IPS DF 6.9 (cell line): ENCODE data around the gene CDC42SE1.
"Not testable (repeated sequence)": the region's sequence is repeated elsewhere in the genome, so short reads cannot be mapped to it uniquely, and the experiment has no call there.

Experiments
- DNase-seq: peaks from one replicate; pipeline ENCODE4 v3.0.0-alpha.2; 2013; ENCODE audit warnings: low read depth, low spot score
- H3K27ac ChIP-seq: one replicate; pipeline ENCODE4 v1.5.1; 2013; ENCODE audit warnings: low read length, control low read depth
- H3K27me3 ChIP-seq: 2 replicates; pipeline ENCODE4 v1.6.1; 2013; ENCODE audit warnings: mild to moderate bottlenecking, low read length; ENCODE audit not compliant: control insufficient read depth, insufficient read depth
- H3K36me3 ChIP-seq: 2 replicates; pipeline ENCODE4 v1.6.1; 2013; ENCODE audit warnings: low read length; ENCODE audit not compliant: control insufficient read depth, insufficient read depth
- H3K4me1 ChIP-seq: 2 replicates; pipeline ENCODE4 v1.6.1; 2013; ENCODE audit warnings: low read length; ENCODE audit not compliant: control insufficient read depth, insufficient read depth
- H3K4me3 ChIP-seq: 2 replicates; pipeline ENCODE4 v1.5.1; 2013; ENCODE audit warnings: mild to moderate bottlenecking, low read length
- H3K9me3 ChIP-seq: 2 replicates; pipeline ENCODE4 v1.6.1; 2013; ENCODE audit warnings: low read length, inconsistent platforms; ENCODE audit not compliant: control insufficient read depth, insufficient read depth
- WGBS: extraction: QIAGEN DNeasy Blood & Tissue Kit; methylation state at CpG from one replicate; pipeline ENCODE4 v1.1.7; 2013; ENCODE audit warnings: mixed read lengths, missing lambda C conversion rate; ENCODE audit not compliant: insufficient read length, insufficient coverage; 5-methylcytosine and 5-hydroxymethylcytosine counted together

The CDC42SE1 gene, protein sequence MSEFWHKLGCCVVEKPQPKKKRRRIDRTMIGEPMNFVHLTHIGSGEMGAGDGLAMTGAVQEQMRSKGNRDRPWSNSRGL

DNA sequence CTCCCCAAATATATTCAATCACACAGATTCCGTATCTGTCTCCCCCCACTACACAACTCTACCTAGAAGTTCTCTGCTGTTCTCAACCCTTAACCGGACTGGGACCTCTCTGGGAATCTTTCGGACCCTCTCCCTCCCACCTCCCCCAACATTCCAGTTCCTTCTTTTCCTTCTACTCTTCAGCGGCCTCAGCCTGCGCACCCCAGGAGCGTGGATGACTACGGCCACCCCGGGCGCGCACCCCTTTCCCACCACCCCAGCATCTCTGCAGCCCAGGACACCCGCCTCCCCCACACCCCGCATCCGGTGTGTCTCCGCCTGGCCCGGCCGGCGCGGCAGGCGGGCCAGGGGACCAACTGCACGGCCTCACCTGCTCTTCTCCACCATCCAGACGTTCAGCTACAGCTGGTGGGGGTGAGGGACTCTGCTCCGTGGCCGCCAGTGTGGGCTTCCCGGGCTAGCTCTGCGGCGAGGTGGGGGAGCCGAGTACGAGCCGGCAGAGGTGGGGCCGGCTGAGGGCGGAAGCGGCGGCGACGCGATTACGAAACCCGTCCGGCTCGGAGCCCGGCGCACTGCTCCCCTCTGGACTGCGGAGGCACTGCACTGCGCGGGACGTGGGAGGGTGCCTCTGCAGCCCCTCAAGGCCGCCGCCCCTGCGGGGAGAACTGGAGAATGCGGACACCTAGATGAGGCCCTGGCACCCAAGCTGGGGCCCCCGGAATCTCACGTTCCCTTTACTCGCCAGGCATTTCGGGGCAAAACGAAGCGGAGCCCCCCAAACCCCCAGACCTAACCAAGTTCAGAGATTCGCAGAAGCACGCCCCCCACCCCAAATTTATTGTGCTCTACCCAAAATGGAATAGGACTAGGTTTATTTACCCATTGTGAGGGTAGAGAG lies at the start of gene CDC42SE1:
Gene CDC42SE1 (minus strand): TSS at position 514 of the 898 bp plus-strand sequence. CDS start 3,892 bp downstream, outside the sequence.
- H3K27me3 ChIP-seq: no peaks in the 10 kb centered on the region
- peaks cover 16% of the 10 kb centered on the region; the same call in 1 of the 2 replicates for H3K36me3 ChIP-seq
- H3K27ac ChIP-seq: no peak within 1 kb of the TSS
- H3K4me1 ChIP-seq: peaks cover 1% of the 10 kb centered on the region; the same call in 1 of the 2 replicates
- DNase-seq: no peak
- WGBS: no CpG with 5 or more reads among the region's 58 CpGs
- peak within 1 kb of the TSS; percentile 97 for H3K4me3 ChIP-seq
- no peaks in the 10 kb centered on the region for H3K9me3 ChIP-seq

DNA sequence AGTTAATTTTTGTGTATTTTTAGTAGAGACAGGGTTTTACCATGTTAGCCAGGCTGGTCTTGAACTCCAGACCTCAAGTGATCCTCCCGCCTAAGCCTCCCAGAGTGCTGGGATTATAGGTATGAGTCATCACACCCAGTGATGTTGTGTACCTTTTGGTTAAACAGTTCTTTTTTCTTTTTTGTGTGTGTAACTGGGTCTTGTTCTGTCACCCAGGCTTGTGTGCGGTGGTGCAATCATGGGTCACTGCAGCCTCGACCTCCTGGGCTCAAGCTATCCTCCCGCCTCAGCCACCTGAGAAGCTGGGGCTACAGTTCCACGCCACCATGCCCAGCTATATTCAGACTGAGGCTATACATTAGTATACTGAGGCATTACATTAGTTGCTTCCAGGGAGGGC lies 48.9 kb upstream of the CDC42SE1 start:
- no peak overlapping the region for H3K4me3 ChIP-seq
- DNase-seq: no peak
- WGBS: no CpG with 5 or more reads among the region's 5 CpGs

DNA sequence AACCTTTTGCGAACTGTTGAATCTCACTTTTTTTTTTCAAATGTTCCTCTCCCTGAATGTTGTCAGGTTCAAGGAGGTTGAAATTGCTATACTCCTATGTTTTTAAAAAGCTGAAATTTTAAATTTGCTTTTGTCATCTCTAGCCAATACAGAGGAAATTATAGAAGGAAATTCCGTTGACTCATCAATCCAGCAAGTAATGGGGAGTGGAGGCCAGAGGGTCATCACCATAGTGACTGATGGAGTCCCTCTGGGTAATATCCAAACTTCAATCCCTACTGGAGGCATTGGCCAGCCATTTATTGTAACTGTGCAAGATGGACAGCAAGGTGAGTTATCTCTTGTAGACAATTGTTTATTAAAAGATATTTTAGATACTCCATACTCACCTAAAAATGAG lies 47.5 kb upstream of the CDC42SE1 start:
- Histone ChIP-seq H3K27ac (no peak overlapping the region), H3K27me3 (no peaks in the 10 kb centered on the region), H3K4me1 (no peaks in the 10 kb centered on the region), H3K9me3 (no peaks in the 10 kb centered on the region), H3K36me3 (no peaks in the 10 kb centered on the region), H3K4me3 (no peak overlapping the region)
- no CpG with 5 or more reads among the region's 2 CpGs for WGBS
- DNase-seq: no peak

More for the DNA sequence above, 48.9 kb upstream of the CDC42SE1 start:
- no peaks in the 10 kb centered on the region for H3K9me3 ChIP-seq
- no peaks in the 10 kb centered on the region for H3K36me3 ChIP-seq
- no peaks in the 10 kb centered on the region for H3K4me1 ChIP-seq
- H3K27me3 ChIP-seq: no peaks in the 10 kb centered on the region
- no peak overlapping the region for H3K27ac ChIP-seq

DNA sequence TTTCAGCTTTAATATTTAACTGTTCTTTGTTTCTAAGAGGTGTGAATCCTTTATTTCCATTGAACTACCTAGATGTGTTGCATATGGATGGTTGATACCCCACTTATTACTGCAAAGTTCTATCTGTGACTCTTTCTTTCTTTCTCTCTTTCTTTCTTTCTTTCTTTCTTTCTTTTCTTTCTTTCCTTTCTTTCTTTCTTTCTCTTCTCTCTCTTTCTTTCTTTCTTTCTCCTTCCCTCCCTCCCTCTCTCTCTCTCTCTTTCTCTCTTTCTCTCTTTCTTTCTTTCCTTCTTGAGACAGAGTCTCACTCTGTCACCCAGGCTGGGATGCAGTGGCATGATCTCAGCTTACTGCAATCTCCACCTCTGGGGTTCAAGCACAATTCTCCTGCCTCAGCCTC lies 45.2 kb upstream of the CDC42SE1 start:
- Histone ChIP-seq H3K9me3 (no peaks in the 10 kb centered on the region), H3K27me3 (no peaks in the 10 kb centered on the region), H3K4me1 (no peaks in the 10 kb centered on the region), H3K4me3 (no peak overlapping the region), H3K36me3 (no peaks in the 10 kb centered on the region), H3K27ac (no peak overlapping the region)
- DNase-seq: no peak

DNA sequence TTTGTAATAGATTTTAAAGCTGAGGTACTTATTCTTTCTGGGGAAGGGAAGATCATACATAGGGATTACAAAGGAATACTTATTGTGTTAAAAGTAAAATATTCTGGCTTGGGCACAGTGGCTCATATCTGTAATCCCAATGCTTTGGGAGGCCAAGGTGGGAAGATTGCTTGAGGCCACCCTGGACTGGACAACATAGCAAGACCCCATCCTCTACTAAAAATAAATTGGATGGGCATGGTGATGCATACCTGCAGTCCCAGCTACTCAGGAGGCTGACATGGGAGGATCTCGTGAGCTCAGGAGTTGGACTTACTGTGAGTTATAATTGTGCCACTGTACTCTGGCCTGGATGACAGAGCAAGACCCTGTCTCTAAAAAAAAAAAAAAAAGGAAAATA lies 38.7 kb upstream of the CDC42SE1 start:
- Histone ChIP-seq H3K4me3 (no peak overlapping the region), H3K27ac (no peak overlapping the region), H3K9me3 (no peaks in the 10 kb centered on the region), H3K27me3 (no peaks in the 10 kb centered on the region), H3K36me3 (no peaks in the 10 kb centered on the region), H3K4me1 (no peaks in the 10 kb centered on the region)
- no CpG with 5 or more reads among the region's 1 CpG for WGBS
- DNase-seq: no peak

DNA sequence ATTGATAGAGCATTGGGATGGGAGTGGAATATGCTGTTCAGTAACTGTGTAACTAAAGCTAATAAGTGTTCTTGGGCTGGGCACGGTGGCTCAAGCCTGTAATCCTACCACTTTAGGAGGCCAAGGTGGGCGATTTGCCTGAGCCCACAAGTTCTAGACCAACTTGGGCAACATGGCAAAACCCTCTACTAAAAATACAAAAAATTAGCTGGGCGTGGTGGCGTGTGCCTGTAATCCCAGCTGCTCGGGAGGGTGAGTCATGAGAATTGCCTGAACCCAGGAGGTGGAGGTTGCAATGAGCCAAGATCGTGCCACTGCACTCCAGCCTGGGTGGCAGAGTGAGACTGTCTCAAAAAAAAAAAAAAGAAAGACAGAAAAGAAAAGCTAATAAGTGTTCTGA lies 38.0 kb upstream of the CDC42SE1 start:
- H3K4me3 ChIP-seq, H3K27ac ChIP-seq, H3K27me3 ChIP-seq, H3K9me3 ChIP-seq, H3K36me3 ChIP-seq, DNase-seq, H3K4me1 ChIP-seq: not testable (repeated sequence)
- no CpG with 5 or more reads among the region's 6 CpGs for WGBS

DNA sequence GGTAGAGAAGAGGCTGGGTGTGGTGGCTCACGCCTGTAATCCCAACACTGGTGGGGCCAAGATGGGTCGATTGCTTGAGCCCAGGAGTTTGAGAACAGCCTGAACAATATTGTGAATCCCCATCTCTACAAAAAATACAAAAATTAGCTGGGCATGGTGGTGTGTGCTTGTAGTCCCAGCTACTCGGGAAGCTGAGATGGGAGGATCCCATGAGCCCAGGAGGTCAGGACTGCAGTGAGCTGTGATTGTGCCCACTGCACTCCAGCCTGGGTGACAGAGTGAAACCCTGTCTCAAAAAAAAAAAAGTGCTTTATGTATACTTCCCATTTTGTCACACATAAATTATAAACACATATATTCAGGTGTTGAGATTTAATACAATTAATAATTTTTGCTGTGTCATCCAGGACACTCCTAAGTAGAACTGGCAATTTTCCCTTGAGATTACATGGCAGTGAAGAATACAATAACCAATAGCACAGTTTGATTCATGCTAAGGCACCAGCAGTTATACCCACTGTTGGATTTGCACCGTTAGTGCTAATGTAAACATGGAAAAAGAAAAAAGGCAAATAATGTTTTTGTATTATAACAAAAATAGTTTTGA lies 26.6 kb upstream of the CDC42SE1 start:
- H3K4me3 ChIP-seq: no peak overlapping the region
- H3K4me1 ChIP-seq: no peaks in the 10 kb centered on the region
- no peaks in the 10 kb centered on the region for H3K27me3 ChIP-seq
- H3K36me3 ChIP-seq: no peaks in the 10 kb centered on the region
- H3K27ac ChIP-seq: no peak overlapping the region
- H3K9me3 ChIP-seq: no peaks in the 10 kb centered on the region
- WGBS: no CpG with 5 or more reads among the region's 4 CpGs
- DNase-seq: no peak

DNA sequence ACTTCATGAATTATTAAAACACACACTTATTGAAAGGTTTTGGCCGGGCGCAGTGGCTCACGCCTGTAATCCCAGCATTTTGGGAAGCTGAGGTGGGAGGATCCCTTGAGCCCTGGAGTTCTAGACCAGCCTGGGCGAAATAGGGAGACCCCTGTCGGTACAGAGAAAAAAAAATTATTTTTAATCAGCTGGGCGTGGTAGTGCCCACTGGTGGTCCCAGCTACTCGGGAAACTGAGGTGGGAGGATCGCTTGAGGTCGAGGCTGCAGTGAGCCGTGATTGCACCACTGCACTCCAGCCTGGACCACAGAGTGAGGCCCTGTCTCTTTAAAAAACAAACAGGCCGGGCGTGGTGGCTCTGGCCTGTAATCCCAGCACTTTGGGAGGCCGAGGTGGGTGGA lies 12.8 kb upstream of the CDC42SE1 start:
- Histone ChIP-seq H3K36me3 (no peaks in the 10 kb centered on the region), H3K4me3 (no peak overlapping the region), H3K27ac (no peak overlapping the region), H3K4me1 (no peaks in the 10 kb centered on the region), H3K9me3 (no peaks in the 10 kb centered on the region), H3K27me3 (no peaks in the 10 kb centered on the region)
- no peak for DNase-seq
- no CpG with 5 or more reads among the region's 13 CpGs for WGBS

DNA sequence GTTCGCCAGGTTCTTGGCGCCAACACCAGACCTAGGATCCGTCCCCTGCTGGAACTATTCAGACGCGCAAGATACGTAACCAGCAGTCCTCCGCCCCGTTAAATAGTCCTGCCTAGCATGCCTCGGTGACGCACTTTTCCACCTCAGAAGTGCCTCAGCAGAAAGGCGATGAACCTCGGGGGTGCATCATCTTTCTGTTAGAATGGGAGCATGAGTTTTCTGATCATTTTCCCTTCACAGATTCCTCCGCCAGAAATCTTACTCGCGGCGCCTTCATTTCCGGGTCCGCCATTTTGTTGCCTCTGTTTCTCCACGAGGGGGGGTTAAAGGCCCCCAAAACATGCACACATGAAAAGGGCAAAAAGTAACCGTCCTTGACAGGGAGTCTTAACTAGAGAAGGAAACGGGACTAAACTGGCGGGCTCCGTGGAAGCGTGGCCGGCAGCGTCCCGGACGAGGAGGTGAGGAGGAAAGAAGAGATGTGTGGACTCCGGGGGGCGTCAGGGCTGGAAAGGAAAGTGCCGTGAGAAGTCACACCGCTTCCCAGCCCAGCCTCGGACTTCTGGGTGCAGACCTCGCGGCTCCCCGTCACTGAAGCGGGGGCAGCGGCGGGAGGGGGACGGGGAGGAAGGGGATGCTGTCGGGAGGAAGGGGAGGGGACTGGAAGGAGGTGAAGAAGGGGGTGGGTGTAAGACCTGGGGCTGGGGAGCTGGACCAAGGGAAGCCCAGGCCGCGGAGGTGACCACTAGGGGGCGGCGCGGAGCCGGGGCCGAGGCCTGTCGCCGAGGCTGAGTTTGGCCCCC lies 11.3 kb upstream of the CDC42SE1 start, which contains the start of gene GABPB2:
Gene GABPB2 (plus strand): TSS at position 288 of the 803 bp plus-strand sequence. CDS start 17,429 bp downstream, outside the sequence.
- peak within 1 kb of the TSS; percentile 62; the same call in 1 of the 2 replicates for H3K4me3 ChIP-seq

DNA sequence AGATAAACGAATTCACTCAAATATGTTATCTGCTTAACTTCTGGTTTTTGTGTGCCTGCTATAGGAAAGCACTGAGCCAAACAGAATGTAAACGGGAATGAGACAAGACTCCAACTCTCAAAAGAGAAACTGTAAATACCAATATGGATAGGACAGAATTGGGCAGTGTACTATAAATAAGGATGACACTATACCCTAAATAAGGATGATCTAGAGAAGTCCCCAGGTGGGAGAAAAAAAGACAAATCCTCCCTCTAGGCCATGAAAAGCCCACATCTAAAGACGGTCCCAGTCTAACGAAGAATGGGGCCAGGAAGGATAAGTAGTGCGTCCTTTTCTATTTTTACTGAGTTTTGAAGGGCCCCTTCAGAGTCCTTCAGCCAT lies 9.7 kb upstream of the CDC42SE1 start:
- H3K27ac ChIP-seq: no peak overlapping the region
- DNase-seq: no peak
- H3K4me3 ChIP-seq: no peak overlapping the region
- H3K36me3 ChIP-seq: no peaks in the 10 kb centered on the region
- no peaks in the 10 kb centered on the region for H3K27me3 ChIP-seq
- H3K9me3 ChIP-seq: no peaks in the 10 kb centered on the region
- no CpG with 5 or more reads among the region's 5 CpGs for WGBS
- H3K4me1 ChIP-seq: no peaks in the 10 kb centered on the region

More for the DNA sequence above, 11.3 kb upstream of the CDC42SE1 start, which contains the start of gene GABPB2:
- Histone ChIP-seq H3K36me3 (no peaks in the 10 kb centered on the region), H3K9me3 (no peaks in the 10 kb centered on the region), H3K27ac (no peak within 1 kb of the TSS), H3K4me1 (no peaks in the 10 kb centered on the region), H3K27me3 (no peaks in the 10 kb centered on the region)
- peak; percentile 78 for DNase-seq
- no CpG with 5 or more reads among the region's 50 CpGs for WGBS
